ENCODE measurements around the gene SIAH3.

Gene SIAH3

GRCh38 chr13:45731455-45731854, 120.1 kb downstream of the SIAH3 start:
- DNase-seq, result no peak

GRCh38 chr13:45728759-45729158, 122.8 kb downstream of the SIAH3 start:
- no peak for DNase-seq

Data from T-helper 9 cell (primary cell).